HG03064 (cell line): Measurements from ENCODE around the gene TRAF3IP1.

Experiments used
- ATAC-seq: cut with Tn5 transposase; IDR thresholded peaks from one replicate; pipeline ENCODE4 v1.9.1; 2021; ENCODE audit warnings: low read depth; ENCODE audit not compliant: unreplicated experiment

Gene TRAF3IP1

DNA sequence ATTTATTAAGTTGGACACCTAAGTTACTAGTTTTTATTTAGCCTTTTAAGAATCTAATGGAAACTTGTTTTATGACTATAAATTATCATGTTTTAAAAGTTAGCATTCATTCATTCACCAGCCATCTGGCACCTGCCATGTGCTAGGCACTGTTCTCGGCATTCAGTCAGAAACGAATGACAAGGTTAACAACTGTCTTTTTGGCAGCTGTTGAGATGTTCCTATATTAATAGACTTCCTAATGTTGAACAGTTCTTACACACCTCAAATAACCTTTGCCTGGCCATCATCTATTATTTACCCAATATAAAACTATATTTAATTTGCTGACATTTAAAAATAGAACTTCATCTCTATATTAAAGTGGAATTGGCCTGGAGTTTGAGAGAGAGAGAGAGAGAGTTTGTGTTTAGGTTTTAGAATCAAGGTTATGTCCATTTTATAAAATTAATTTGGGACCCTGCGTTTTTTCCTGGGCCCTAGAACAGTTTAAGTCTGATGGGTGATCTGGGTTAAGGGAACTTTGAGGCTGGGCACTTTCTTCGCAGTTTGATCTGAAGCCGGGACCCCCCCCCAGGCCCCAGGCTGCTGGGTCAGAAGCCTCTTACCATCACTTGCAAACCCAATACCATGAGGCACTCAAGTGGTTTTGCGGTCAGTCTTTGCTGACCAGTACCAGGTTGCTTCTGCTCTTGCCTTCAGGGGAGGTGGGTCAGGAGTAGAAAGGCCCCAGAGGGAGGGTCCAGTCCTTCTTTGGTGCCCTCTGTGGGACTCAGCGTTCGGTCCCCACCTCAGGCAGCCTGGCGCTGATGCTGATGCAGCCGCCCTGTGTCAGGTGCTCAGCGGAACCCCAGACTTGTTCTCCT is 58.1 kb downstream of the TRAF3IP1 start:
- no peak for ATAC-seq

DNA sequence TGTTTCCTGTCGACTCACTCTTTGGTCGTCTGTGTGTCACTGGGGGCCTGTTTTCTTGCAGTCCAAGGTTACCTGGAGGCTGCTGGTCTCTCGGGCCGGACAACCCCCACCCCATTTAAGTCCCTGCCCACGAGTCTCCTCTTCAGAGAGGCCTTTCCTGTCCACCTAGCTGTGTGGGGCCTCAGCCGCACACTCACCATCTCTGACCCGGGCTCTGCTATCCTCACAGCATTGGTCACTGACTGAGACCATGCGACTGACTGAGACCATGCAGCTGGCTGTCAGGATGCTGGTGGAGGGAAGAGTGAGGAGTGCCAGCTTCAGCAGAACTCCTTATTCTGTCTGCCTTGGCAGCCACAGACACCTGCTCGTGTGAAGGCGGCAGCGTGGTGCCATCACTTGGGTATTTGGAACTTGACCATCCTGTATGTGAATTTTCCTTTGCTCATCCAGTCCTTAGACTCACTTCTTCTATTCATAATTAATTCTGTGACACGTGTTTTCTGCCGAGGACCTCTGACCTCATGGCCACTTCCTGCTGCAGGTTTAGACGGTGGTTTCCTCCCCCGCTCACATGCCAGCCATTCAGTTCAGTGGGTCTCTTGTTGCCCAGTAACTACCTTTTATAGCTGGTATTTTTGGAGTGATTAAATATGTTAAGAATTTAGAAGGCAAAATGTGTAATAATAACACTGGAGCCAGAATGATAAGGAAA is 58.9 kb downstream of the TRAF3IP1 start:
- no peak for ATAC-seq

DNA sequence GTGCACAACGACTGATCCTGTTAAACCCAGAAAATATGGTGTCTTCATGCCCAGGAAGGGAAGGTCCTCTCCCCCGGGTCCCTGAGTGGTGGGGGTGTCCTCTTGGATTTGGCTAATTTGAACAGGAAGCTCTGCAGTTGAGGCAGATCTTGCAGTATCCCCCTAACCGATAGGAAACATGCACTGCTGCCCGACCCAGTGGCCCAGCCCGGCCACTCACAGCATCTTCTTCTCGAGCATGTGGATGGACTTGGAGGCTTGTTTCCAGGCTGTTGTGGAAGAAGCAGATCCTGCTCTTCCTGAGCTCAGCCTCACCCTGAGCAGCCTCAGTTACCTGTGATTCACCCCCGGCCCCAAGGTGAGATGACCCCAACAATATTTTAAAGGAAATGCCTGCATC is 60.0 kb downstream of the TRAF3IP1 start:
- ATAC-seq: no peak

DNA sequence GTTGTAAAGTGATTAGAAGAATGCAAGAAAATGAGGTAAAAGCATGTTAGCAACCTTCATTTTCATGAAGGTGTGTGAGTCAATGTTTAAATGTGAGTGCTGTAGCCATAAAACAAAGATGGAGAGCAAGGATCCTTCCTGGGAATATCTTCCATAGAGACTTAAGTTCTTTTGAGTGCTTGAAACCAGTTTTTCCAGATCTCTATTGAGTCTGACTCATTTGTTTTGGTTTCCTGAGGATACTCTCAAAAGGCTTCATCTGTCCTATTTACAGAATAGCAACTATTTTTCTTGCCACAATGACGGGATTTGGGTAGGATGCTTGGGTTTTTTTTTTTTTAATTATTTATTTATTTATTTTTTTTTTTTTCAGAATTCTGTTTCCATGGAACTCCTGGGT is 60.5 kb downstream of the TRAF3IP1 start:
- ATAC-seq: no peak

DNA sequence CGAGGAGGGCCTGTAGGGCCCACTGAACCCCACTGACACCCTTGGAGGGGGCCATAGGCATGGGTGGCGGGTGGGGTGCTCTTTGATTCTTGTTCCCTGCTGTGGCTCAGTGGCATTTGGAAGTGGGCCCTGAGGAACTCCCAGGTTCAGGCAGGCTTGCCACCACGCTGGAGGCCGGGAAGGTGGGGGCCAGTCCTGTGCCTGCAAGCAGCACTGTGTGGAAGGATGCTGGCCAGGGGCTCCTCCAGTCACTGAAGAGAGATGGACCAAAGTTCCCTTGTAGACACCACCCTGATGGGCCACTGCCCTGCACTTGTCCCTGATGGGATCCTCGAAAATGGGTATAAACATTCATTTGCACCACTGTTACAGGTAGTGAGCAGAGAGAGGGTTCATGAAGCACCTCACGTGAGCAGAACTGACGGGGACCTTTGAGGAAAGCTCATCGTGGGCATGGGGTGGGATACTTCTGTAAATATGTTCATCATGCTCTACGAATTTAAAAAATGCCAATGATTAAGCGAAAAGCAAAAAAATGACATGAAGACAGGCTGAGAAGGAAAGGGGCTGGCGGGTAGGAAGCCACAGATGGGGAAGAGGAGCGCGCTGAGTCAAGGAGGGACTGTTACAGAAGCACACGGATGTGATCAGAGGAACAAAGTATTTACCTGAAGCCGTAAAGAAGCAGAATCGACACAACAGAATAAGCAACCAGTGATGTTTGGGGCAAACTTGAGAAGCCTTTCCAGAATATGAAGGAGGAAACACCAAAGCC is 61.2 kb downstream of the TRAF3IP1 start:
- no peak for ATAC-seq

DNA sequence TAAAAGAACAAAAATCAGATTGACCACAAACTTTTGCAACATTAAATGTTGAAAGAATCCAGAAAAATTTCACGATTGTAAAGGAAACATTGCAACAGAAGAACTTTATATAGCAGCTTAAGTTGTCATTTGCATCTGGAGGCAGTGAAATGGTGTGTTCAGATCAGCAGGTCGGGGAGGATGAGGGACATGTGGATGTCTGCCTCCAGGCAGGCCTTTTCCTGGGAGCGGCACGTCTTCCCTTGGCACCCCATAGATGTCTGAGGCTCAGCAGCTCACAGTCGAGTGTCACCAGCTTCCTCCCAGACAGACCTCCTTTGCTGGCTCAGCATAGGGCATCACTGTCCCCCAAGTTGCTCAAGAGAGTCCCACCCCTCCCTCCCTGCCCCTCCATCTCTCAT is 62.1 kb downstream of the TRAF3IP1 start:
- no peak for ATAC-seq

DNA sequence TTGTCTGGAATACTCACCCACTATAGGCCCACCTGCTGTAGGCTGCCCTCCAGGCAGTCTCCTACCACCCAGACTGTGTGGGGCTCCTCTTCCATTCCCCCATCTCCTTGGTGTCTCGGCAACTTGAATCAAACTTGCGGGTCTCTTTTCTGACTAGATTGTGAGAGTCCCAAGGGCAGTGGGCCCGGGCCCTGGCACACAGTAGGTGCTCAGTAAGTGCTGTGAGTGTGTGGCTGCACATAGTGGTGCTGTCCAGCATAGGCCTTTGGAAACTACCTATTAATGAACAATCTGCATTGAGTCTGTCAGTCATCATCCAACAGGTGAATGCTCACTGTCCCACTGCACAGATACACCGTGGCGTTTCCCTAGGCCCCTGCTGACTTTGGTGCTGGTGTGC is 62.8 kb downstream of the TRAF3IP1 start:
- ATAC-seq: no peak

DNA sequence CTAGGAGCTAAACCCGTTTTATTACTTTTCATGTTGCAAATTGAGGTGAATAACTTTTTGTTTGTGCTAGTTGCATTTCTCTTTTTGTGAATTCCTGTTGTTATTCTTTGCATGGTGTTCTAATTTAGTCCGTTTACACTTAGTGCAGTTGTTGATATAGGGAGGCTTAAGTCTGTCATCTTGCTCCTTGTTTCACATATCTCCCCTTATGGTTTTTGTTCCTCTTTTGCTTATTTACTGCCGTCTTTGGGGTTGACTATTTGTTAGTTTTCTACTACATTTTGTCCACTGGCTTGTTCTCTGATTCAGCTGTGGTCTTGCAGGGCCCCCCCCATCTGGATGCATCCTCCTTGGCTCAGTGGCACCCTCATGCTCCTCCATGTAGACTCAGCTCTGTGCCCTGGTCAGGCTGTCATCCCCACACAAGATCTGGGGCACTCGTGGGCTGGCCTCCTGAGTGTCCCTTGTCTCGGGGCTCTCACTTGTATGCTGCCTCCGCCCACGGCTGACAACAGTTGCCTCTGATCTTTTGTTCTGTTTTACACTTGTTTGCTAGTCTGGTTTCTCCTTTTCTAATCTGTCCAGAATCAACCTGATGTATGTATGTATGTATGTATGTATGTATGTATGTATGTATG is 63.5 kb downstream of the TRAF3IP1 start:
- no peak for ATAC-seq

DNA sequence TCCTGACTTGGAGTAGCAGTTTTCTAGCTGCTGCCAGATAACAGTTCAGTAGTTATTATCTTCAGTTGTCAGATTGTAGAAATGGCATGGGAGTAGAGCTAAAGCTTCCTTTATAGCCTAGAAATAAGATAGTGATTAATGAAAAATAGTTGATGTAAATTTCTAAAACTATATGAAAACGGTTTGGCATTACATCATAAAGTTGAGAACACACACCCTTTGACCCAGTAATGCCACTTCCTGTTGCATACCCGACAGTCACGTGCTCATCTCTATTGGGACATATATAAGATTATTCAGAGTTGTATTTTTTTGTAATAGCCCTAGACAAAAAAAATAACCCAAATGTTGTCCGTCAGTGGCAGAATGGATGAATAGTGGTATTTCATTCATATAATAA is 67.0 kb downstream of the TRAF3IP1 start:
- ATAC-seq: no peak

DNA sequence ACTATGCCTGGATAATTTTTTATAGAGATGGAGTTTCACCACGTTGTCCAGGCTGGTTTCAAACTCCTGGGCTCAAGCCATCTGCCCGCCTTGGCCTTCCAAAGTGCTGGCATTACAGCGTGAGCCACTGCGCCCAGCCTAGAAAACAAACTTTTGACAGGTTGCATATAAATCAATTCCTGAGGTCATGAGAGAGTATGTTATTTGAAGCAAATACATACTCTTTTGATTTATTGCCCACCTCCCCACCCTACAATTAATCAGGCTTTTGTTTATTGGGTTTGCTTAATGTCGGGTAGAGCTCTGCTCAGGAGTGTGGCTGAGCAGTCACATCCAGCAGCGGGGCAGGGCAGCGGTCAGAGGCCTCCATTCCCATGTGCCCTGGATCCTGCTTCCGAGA is 68.5 kb downstream of the TRAF3IP1 start:
- ATAC-seq: no peak

DNA sequence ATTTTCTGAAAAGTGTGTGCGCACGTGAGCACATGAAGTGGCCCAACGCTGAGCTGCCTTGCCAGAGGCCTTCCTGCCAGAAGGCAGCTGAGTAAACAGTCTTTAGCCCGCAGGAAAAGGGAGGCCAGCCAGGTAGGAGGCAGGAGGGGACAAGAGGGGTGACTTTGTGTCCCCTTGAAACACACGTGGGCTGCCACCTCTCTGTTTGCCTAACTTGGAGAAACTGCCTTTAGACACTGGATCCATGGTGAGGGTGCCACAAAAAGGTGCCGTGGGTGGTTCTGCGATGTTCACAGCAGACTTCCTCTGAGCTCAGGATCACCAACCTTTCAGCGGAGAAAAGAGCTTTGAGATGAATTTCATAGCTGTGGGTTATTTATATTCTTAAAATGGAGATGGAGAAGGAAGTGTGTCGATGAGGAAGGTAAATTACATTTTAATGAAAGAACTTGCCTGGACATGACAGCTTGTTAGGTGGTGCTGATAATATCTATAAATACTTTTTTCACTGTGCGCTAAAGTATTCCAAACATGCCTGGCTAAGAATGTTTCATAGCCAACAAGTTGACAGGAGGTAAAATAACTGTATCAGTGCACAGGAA is 69.8 kb downstream of the TRAF3IP1 start:
- ATAC-seq: no peak

DNA sequence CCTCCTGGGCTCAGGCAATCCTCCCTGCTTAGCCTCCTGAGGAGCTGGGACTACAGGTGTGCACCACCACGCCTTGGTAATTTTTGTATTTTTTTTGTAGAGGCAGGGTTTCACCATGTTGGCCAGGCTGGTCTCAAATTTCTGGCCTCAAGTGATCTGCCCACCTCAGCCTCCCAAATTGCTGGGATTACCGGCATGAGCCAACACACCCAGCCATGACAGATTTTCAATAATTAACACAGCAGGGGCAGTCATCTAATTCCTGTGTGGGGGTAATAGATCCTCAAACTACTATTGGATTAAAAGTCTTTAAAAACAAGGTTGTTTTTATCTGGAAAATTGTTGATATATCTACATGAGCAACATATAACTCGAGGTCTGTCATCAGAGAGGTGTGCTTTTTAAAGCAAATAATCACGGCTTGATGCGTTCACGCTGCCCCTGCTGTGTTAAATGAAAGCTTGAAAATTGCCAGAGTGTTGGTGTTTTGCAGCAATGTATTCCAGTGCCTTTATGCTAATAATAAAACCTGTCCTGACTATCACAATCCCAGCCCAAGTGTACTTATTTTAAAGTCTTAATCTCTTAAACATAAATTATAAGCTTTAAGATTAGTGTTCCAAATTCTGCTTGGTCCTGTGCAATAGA is 70.8 kb downstream of the TRAF3IP1 start:
- ATAC-seq: no peak

DNA sequence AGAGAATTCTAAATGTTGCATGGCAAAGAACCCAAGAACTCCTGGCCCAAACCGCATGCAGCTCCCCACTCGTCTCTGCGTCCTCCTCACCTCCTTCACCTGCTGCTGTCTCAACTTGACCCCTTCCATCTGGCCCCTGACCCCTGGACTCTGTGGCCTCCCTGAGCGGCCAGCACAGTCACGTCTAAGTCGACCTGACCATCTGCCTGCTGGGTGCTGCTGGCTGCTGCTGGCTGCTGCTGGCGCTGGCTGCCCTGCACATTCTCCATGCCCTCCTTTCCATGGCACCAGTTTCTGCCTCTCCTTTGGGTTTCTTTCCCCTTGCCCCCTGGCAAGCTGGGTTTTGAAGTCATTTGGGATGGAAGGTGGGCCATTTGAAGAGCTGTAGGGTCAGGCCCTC is 76.3 kb downstream of the TRAF3IP1 start:
- ATAC-seq: no peak

DNA sequence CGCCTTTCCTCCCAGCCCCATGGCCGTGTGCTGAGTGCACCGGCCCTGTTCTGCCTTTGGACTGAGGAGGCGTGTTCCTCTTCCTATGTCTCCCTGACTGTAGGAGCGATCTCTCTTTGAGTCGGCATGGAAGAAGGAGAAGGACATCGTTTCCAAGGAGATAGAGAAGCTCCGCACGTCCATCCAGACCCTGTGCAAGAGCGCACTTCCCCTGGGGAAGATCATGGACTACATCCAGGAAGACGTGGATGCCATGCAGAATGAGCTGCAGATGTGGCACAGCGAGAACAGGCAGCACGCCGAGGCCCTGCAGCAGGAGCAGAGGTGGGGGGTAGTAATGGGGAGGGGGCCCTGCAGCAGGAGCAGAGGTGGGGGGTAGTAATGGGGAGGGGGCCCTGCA is 77.0 kb downstream of the TRAF3IP1 start:
- ATAC-seq: no peak

DNA sequence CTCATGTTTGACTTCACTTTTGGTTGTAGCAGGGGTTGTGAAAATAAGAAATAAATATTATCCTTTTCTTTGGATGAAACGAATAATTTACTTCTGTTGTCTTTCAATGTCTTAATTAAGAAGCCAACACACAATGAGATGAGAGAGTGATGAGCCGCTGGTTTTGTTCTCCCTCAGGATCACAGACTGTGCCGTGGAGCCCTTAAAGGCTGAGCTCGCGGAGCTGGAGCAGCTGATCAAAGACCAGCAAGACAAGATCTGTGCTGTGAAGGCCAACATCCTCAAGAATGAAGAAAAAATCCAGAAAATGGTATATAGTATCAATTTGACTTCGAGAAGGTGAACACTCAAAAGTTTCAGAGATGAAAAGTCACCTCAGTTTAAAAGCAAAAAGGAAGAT is 78.3 kb downstream of the TRAF3IP1 start:
- no peak for ATAC-seq

DNA sequence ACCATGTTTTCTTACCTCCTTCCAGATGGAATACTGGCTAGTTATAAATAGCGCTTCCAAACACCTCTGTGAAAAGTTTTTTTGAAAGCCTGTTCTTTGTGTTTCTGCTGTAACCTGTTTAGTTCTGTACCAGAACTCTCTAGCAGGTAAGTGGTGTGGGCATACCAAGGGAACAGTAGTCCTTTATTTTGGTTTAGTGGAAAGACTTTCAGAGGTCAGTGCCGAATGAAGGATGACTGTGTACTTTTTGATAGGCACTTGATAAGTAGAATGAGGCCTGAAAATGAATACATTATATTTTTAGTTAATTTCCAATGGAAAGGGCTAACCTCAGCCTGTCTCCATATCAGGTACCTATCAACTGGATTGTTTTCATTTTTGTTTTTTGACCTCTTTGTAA is 78.8 kb downstream of the TRAF3IP1 start:
- ATAC-seq: no peak

DNA sequence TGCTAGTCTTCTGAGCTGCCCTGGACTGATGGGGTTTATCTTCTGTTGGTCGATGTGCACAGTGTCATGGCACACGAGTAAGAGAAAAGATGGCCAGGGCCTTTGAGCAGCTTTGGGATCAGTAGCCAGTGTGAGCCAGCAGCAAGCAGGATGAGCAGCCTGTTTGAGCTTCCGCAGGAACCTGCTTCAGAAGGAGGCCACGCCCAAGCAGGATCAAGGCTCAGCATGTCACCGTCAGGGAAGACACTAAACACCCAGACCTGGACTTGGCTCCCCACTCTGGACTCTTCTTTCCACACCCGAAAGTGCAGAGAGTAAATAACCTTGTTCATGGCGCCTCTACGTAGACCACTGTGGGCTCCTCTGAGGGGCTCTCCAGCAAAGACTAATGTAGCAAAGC is 81.2 kb downstream of the TRAF3IP1 start:
- ATAC-seq: no peak

DNA sequence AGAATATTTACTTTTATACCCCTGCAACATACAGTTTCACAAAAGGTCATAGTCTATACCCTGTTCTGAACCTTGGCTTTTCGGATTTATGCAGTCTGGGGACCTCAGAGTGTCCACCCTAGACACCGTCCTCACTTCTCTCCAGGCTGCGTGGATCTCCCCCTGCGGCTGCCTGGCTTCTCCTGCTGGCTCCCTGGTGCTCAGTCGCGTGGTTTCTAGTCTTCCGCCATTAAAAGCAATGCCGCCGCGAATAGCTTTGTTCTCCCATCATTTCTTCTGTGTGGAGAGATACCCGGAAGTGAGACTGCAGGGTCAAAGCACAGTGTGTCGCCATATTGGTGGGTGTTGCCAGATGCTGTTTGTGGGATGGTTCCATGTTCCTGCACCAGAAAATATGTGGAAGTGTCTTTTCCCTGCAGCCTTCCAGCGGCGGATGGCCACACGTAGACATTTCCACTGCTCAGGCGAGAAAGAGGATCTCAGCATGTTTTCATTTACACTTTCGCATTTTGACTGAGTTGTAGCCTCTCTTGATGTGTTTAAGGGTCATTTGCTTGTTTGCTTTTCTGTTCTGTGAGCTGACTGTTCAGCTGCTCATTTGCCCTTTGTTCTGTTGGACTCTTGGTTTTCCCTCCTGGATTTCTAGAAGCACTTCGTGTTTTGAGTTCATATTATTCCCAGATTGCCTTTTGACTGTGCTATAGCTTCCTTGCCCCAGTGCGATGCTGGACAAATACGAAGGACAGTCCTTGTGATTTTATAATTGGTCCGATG is 83.5 kb downstream of the TRAF3IP1 start:
- no peak for ATAC-seq
